HG02973 (cell line): ENCODE measurements around the gene EIF4E3.
A peak's percentile ranks its signal among the peaks of the same experiment; 100 is the strongest.

ENCODE experiments used
- ATAC-seq: cut with Tn5 transposase; IDR thresholded peaks from one replicate; pipeline ENCODE4 v1.9.1; 2021; ENCODE audit warnings: moderate library complexity; ENCODE audit not compliant: unreplicated experiment

Gene EIF4E3

DNA sequence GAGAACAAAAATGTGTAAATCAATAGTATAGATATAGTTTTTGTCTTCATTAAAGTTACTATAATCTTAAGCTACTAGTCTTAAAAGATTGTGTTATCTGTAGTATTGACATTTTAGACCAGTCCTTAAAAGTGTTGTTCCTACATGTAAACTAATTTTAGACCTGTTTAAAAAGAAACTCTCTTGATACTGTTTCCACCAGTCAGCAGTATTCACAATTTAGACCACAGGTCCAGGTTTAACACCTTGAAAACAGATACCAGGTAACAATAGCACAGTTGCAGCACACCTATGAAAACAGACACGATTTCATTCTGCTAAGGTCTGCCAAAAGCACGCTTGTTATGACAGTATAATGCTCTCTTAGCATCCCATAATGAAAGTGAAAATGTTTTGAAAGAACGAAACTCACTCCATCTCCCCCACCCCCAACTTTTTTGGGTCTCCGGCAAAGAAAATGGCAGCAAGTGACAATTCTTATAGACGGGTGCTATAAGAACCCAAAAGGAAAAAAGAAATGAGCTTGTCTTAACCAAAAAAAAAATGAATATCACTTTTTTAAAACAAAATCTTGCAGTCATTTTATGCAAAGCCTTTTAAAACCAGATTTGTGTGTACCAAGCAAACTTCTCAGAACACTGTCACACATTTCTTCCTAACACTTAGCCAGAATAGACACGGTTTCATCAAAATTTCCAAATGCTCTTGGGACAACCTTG lies 1.6 kb downstream of the EIF4E3 start:
- ATAC-seq = peak; percentile 49

DNA sequence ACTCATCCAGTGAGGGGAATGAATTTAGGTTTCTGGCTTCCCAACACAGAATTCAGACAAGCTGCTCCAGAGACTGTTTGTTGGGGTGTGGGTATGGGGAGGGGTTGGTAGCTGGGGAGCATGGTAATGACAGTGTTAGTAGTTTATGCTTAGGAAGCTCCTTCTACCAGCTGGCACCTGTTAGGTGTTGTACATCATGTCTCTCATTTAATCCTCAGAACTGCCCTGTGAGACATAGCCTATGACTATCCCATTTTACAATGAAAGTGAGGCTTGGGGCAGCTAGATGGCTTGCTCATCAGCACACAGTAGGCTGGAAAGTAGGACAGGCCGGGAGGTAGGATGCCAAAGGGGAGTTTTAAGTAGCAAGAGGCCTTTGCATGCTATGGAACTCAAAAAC lies 2.5 kb downstream of the EIF4E3 start:
- ATAC-seq = no peak

GRCh38 chr3:71721651-71722157 lies 3.5 kb downstream of the EIF4E3 start:
- ATAC-seq = no peak

- no peak for ATAC-seq
Measured at GRCh38 chr3:71721002-71721401, 4.2 kb downstream of the EIF4E3 start.

- ATAC-seq = no peak
Measured at GRCh38 chr3:71718072-71718471, 7.1 kb downstream of the EIF4E3 start.

DNA sequence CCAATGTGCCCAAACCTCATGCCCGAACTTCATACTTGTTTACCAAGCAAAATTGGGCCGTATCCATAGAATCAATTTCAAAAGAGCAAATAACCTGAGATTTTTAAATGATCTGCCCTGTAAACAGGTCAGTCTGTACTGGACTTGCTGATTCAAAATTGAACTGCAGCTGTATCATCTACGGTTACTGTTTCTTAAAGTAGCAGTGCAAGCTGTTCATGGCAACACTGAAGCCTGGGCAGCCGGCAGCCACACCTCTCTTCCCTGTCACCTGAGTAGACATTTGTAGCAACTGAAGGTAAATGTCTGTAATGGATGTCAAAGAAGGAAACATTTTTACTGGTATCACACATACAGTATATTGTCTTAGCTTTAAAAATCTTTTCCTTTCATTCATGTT lies 10.6 kb downstream of the EIF4E3 start:
- ATAC-seq = no peak

GRCh38 chr3:71713041-71713440 lies 12.2 kb downstream of the EIF4E3 start:
- ATAC-seq = no peak

DNA sequence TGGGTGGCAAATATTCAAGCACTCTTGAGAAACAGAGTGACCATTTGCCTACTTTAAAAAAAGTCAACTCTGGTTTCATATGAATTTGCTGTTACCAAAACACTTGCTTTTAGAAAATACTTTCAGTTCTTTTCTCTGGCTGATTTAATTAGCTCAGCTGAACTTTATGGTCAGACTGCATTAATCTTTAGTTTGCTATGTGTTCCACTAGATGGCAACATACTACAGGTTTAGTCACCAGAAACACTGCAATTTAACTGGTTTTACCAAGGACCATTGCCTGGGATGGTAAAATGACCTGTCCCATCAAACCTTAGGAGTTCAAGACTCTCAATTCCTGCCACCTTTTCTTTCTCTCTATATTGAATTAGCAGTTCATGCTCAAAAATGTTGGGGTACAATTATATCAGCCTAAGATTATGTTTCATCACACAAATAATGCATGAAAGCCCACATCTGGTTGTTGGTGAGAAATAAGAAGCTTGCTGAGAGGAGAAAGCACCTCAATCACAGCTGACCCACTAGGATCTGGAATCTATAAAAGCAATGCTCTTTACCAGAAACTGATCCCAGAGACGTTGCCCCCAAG lies 14.2 kb downstream of the EIF4E3 start:
- peak; percentile 75 for ATAC-seq

DNA sequence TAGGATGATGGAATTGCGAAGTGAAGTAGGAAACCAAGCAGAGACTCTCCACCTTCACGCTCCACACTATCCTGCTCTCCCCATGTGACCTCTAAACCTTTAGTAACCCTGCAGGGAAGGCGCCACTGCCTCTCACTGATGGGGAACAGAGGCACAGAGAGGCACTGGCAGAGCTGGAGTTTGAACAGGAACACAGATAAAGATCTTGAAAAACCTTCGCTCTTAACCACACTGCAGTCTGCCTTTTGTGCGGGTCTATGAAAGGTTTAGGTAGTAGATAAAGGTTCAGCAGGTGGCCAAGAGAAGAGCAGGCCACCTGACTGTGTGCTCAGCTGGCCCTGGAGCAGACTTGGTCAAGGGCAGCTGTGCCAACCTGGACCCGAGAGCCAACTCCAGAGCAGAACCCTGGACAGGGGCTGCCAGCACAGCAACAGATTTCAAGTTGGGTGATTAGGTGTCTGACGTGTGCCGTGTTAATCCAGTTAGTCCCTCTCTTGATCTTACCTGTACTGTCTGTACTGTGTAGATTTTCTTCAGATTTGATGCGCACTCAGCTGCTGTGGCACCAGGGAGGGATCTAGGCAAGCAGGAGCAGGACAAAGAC lies 15.2 kb downstream of the EIF4E3 start:
- no peak for ATAC-seq

GRCh38 chr3:71708476-71709105 lies 16.6 kb downstream of the EIF4E3 start:
- no peak for ATAC-seq

DNA sequence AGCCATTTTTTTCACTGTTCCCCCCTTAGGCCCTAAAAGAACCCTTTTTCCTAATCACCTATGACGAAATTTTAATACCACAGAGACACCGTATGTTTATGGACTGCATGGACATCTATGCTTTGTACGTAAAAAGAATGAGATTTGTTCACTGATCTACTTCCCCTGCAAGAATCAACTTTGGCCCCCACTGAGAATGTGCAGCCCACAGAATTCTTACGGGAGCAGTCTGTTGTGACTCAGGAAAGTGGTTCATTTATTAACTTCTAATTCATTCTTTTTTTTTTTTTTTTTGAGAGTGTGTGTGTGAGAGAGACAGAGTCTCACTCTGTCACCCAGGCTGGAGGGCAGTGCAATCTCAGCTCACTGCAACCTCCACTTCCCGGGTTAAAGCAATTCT lies 17.6 kb downstream of the EIF4E3 start:
- no peak for ATAC-seq

DNA sequence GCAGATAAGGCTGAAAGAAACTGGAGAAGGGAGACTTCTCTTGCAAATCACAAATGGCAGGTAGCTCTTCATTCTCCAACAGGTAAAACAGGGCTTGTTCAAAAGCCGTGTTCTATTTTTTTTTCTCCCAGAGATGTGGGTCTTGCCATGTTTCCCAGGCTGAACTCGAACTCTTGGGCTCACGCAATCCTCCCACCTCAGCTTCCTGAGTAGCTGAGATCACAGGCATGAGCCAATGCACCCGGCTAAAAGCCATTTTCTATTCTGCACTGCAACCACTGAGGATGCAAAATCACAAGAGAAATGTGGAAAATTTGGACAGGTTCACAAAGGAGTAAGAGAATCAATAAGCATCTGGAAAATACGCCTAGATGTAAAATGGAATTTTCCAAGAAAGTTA lies 19.5 kb downstream of the EIF4E3 start:
- ATAC-seq = no peak

GRCh38 chr3:71704915-71705314 lies 20.3 kb downstream of the EIF4E3 start:
- no peak for ATAC-seq

DNA sequence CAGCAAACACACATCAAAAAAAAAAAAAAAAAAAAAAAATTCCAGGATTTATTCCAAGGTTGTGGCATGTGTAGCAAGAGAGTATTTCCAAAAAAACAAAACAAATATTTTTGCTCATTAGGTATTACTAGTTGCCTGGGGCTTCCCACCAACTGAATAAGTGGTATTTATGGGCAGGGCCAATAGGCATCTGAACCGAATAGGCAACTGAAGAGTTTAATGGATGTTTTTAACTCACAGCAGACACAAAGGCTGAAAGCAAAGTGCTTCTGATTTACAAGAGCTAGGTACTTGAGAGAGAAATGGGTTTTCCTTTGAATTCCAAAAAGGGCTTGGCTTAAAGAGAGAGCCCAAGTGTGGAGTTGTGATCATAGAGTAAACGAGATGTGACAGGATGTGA lies 21.4 kb downstream of the EIF4E3 start:
- ATAC-seq = no peak

- ATAC-seq = no peak
Measured at GRCh38 chr3:71702131-71703024, 22.8 kb downstream of the EIF4E3 start.

DNA sequence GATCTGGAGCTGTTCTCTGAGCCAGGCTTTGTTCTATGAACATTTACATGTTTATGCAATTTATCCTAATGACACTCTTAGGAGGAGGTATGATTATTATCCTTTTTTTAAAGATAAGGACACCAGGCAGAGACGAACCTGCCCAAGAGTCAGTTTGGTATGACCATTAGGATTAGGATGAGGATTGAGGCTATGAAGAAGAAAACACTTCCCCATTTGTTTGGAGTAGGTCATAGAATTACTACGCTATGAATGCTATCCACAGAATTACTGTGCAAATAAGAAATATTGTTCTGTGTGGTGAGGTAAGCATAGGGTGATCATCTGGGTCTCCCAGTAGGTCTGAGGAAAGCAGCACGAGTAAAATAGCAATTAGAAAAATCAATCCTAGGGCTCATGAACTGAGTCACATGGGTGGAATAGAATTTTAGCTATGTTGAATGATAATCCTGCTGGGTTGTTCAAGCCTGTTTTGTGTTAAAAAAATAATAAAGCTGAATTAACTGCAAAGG lies 23.9 kb downstream of the EIF4E3 start:
- ATAC-seq = no peak

GRCh38 chr3:71695000-71695482 lies 30.2 kb downstream of the EIF4E3 start:
- ATAC-seq = no peak

DNA sequence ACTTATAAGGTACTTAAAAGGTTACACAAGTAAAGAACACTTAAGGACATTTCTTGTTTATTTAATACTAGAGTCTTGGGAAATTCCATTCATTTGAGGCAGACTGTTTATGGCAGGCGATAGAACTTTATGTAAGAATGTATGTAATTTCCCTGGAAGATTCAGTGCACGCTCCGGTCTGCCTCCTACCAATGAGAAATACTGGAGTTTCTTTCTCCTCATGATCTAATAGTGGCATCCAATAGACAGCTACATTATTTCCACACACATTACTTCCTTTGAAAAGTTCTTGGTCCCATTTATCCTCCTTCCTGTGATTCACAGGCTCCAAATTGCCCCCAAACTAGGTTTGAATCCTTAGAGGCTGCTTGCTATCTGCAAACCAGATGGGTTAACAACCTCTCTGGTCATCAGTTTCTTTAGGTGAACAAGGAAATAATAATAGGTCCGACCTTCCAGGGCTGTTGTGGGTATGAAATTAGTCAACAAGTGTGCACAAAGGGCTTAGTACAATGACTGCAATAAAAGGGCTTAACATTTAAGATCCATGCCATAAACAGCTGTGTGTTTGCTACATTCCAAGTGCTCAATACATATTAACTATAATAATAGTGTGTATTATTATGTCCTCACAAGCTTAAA lies 30.7 kb downstream of the EIF4E3 start:
- no peak for ATAC-seq

DNA sequence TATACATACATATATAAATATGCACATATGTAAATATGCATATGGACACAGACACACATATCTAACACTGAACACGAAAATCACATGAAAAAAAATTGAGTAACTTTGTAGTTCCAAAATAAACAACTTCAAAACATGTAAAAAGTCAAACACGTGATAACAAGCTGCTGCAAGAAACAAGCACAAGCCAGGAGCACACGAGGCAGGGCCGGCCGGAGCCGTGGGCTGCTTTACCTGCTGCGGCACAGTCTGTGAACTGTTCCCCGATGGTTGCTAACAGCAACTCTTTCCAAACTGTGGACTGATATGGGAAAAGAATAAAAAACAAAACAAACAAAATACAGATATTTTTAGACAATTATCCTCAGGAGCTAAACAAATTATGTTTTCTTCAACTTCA lies 31.6 kb downstream of the EIF4E3 start:
- ATAC-seq = no peak

- no peak for ATAC-seq
Measured at GRCh38 chr3:71692139-71692538, 33.1 kb downstream of the EIF4E3 start.
